Osteoblast (primary cell): ENCODE data around the gene STYXL2. TPM values are rescaled to one million over a fixed set of nuclear protein-coding genes. Genes with fewer than 3 reads are reported as not detected.

Experiments
- DNase-seq: peaks from one replicate; pipeline ENCODE4 v3.0.0; 2011; ENCODE audit warnings: low spot score, mixed read lengths; ENCODE audit not compliant: insufficient read length; ENCODE audit errors: missing footprints
- H2AFZ ChIP-seq: 2 replicates; pipeline ENCODE4 v1.6.0; 2011; ENCODE audit warnings: mild to moderate bottlenecking, low read length
- H3K27ac ChIP-seq: 2 replicates; pipeline ENCODE4 v1.5.1; 2011; ENCODE audit warnings: mild to moderate bottlenecking, low read depth, low read length, moderate library complexity
- H3K27me3 ChIP-seq: 2 replicates; pipeline ENCODE4 v1.6.0; 2012; ENCODE audit warnings: mild to moderate bottlenecking, control low read depth, inconsistent platforms, low read length, moderate library complexity; ENCODE audit not compliant: insufficient read depth
- H3K36me3 ChIP-seq: 2 replicates; pipeline ENCODE4 v1.5.1; 2011; ENCODE audit warnings: mild to moderate bottlenecking, low read length, control low read depth, moderate library complexity; ENCODE audit not compliant: insufficient read depth
- H3K4me1 ChIP-seq: 2 replicates; pipeline ENCODE4 v1.5.1; 2011; ENCODE audit warnings: mild to moderate bottlenecking, low read length, control low read depth, moderate library complexity; ENCODE audit not compliant: insufficient read depth
- H3K4me2 ChIP-seq: 2 replicates; pipeline ENCODE4 v1.6.0; 2011; ENCODE audit warnings: mild to moderate bottlenecking, low read length; ENCODE audit not compliant: insufficient read depth
- H3K4me3 ChIP-seq: fragments of 200-600 bp; sonication (generic); 3 replicates; pipeline ENCODE4 v1.5.1; 2012; ENCODE audit warnings: mild to moderate bottlenecking, low read length, inconsistent platforms; ENCODE audit not compliant: insufficient read depth
- H3K79me2 ChIP-seq: 2 replicates; pipeline ENCODE4 v1.6.0; 2012; ENCODE audit warnings: mild to moderate bottlenecking, low read length, control low read depth, inconsistent platforms; ENCODE audit not compliant: insufficient read depth
- H3K9me3 ChIP-seq: 2 replicates; pipeline ENCODE4 v1.5.1; 2011; ENCODE audit warnings: low read depth, low read length, control low read depth
- H4K20me1 ChIP-seq: 2 replicates; pipeline ENCODE4 v1.6.0; 2012; ENCODE audit warnings: mild to moderate bottlenecking, low read length, control low read depth; ENCODE audit not compliant: insufficient read depth
- total RNA-seq: library from RNA; depleted of rRNA; stranded (reverse); fragments of >200 nt; gene quantifications from 2 replicates; pipeline ENCODE4 v1.2.3, GENCODE V29; 2012
- TF ChIP-seq, protein P1 (sequence below): IDR thresholded peaks from 2 replicates; pipeline ENCODE4 v1.5.1; 2011; ENCODE audit warnings: mild to moderate bottlenecking, low read depth, low read length, moderate library complexity; ENCODE audit errors: extremely low read depth

The STYXL2 gene
- total RNA-seq, 1 donor, result not detected

- TF ChIP-seq, protein P1, sequence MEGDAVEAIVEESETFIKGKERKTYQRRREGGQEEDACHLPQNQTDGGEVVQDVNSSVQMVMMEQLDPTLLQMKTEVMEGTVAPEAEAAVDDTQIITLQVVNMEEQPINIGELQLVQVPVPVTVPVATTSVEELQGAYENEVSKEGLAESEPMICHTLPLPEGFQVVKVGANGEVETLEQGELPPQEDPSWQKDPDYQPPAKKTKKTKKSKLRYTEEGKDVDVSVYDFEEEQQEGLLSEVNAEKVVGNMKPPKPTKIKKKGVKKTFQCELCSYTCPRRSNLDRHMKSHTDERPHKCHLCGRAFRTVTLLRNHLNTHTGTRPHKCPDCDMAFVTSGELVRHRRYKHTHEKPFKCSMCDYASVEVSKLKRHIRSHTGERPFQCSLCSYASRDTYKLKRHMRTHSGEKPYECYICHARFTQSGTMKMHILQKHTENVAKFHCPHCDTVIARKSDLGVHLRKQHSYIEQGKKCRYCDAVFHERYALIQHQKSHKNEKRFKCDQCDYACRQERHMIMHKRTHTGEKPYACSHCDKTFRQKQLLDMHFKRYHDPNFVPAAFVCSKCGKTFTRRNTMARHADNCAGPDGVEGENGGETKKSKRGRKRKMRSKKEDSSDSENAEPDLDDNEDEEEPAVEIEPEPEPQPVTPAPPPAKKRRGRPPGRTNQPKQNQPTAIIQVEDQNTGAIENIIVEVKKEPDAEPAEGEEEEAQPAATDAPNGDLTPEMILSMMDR, result no peak
- Histone ChIP-seq H3K36me3 (no peaks in the 10 kb centered on the region), H3K4me3 (no peak overlapping the region), H3K9me3 (no peaks in the 10 kb centered on the region), H2AFZ (no peak overlapping the region), H3K79me2 (no peaks in the 10 kb centered on the region), H3K4me1 (no peaks in the 10 kb centered on the region), H4K20me1 (no peaks in the 10 kb centered on the region), H3K27ac (no peak overlapping the region), H3K27me3 (no peaks in the 10 kb centered on the region), H3K4me2 (no peak overlapping the region)
- DNase-seq, result no peak
Observed at GRCh38 chr1:167100730-167101129, 6.9 kb downstream of the STYXL2 start.

GRCh38 chr1:167101754-167102153 lies 7.9 kb downstream of the STYXL2 start:
- Histone ChIP-seq H2AFZ (no peak overlapping the region), H3K4me2 (no peak overlapping the region), H3K36me3 (no peaks in the 10 kb centered on the region), H3K4me1 (no peaks in the 10 kb centered on the region), H3K4me3 (no peak overlapping the region), H3K27ac (no peak overlapping the region), H3K79me2 (no peaks in the 10 kb centered on the region), H3K9me3 (no peaks in the 10 kb centered on the region), H4K20me1 (no peaks in the 10 kb centered on the region), H3K27me3 (peaks cover 5% of the 10 kb centered on the region)
- TF ChIP-seq, protein P1, result no peak
- DNase-seq, result no peak

DNA sequence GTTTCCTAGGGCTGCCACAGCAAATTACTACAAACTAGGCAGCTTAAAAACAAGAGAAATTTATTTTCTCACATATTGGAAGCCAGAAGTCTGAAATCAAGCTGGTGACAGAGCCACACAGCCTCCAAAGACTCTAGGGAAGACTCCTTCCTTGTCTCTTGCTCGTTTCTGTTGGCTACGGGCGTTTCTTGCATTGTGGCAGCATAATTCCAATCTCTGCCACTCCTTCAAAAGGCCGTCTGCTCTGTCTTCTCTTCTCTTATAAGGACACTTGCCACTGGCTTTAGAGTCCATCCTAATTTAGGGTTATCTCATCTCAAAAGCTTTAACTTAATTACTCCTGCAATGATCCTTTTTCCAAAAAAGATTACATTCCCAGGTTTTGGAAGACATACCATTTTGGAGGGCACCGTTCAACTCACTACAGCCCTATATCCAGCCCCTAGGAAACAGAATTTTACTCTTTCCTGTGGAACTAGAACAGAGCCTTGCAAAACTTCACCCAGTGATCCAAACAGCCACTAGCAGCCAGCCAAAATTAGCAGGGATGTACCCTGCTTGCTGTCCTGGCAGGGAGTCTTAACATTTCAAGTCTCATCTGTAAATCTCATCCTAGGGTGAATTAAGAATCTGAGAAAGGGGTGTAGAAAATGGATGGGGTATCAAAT lies 9.2 kb downstream of the STYXL2 start:
- Histone ChIP-seq H3K27me3 (peaks cover 5% of the 10 kb centered on the region), H3K4me2 (no peak overlapping the region), H3K36me3 (no peaks in the 10 kb centered on the region), H3K9me3 (no peaks in the 10 kb centered on the region), H3K4me3 (no peak overlapping the region), H2AFZ (no peak overlapping the region), H4K20me1 (no peaks in the 10 kb centered on the region), H3K4me1 (no peaks in the 10 kb centered on the region), H3K27ac (no peak overlapping the region), H3K79me2 (no peaks in the 10 kb centered on the region)
- no peak for DNase-seq
- TF ChIP-seq, protein P1, result no peak

DNA sequence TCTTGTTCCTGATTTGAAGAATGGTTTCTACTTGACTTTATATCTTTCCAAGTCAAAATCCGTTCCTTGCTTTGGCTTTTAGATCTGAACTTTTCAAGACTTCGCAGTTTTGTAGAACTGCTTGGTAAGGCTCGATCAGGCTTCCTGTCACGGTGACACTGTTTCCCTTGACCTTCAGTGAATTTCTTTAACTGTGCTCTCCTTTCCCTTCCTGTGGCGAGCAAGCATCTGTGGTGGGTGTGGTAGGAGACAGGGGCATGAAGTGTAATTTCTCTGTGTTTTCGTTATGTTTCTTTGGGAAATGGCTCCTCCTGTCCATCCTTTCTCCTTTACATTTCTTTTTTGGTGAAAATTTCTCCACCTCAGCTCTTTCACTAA lies 10.4 kb downstream of the STYXL2 start:
- H3K36me3 ChIP-seq, result no peaks in the 10 kb centered on the region

More for the DNA sequence above, 10.4 kb downstream of the STYXL2 start:
- Histone ChIP-seq H3K79me2 (no peaks in the 10 kb centered on the region), H3K4me3 (no peak overlapping the region), H3K27me3 (peaks cover 5% of the 10 kb centered on the region), H4K20me1 (no peaks in the 10 kb centered on the region), H3K4me2 (no peak overlapping the region), H2AFZ (no peak overlapping the region), H3K4me1 (no peaks in the 10 kb centered on the region), H3K27ac (no peak overlapping the region), H3K9me3 (no peaks in the 10 kb centered on the region)
- DNase-seq, result no peak
- TF ChIP-seq, protein P1, result no peak
